Astrocyte (in vitro differentiated cells and primary cell): ENCODE measurements around the gene AZIN2.

ENCODE experiments used
- CTCF ChIP-seq: IDR thresholded peaks from 2 replicates; pipeline ENCODE4 v1.5.1; 2011; ENCODE audit warnings: low read depth, mild to moderate bottlenecking, inconsistent platforms, low read length, moderate library complexity; ENCODE audit not compliant: insufficient read depth
- EZH2 ChIP-seq: IDR thresholded peaks from 2 replicates; pipeline ENCODE4 v1.6.1; 2012; ENCODE audit warnings: mild to moderate bottlenecking, low read length, inconsistent platforms; ENCODE audit not compliant: insufficient read depth

- no peak for TF ChIP-seq EZH2
- no peak for TF ChIP-seq CTCF
These were observed 23.9 kb upstream of the AZIN2 start for GRCh38 chr1:33057095-33057494.
